ENCODE data around the gene SRP9. TPM values are rescaled to one million over a fixed set of nuclear protein-coding genes. Genes with fewer than 3 reads are reported as not detected.
A peak's percentile ranks its signal among the peaks of the same experiment; 100 is the strongest.

SRP9 gene, protein sequence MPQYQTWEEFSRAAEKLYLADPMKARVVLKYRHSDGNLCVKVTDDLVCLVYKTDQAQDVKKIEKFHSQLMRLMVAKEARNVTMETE
- 100 to 1,000 TPM; 219 to 249 TPM for total RNA-seq

DNA sequence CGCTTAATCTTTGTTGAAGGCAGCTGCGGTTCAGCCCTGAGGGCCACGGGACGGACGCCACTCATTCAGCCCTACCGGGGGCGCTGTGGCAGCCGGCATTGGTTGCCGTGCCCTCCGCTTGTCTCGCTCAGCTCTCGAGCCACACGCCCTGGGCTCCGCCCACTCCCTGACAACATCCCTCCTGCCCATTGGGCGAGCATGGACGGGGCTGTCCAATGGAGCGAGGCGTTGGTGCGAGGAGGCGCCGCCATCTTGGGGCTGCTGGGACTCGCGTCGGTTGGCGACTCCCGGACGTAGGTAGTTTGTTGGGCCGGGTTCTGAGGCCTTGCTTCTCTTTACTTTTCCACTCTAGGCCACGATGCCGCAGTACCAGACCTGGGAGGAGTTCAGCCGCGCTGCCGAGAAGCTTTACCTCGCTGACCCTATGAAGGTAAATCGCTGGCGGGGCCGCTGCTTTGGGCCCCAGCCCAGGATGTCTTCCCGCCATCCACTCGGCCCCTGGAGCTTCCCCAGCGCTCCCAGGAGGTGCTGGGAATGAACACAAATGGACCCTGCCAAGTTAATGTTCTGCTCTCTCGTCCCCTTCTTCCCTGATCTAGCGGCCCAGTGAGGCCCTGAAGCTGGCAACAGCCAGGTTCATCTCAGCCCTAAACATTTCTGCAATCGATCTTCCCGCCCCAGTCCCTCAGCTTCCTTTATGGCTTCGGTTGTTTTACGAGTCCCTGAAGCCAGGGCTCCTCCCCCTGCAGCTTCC is at the start of gene SRP9:
SRP9 (plus strand) TSS at position 244 of the 754 bp plus-strand sequence; CDS start at position 359, 115 bp downstream.
- Mint-ChIP-seq H3K9me3 (no peaks in the 10 kb centered on the region), H3K27ac (no peak within 1 kb of the TSS), H3K4me3 (no peak within 1 kb of the TSS), H3K27me3 (no peaks in the 10 kb centered on the region), H3K4me1 (peaks cover 29% of the 10 kb centered on the region), H3K36me3 (ENCODE audit: low read depth) (peaks cover 32% of the 10 kb centered on the region)
- CTCF ChIA-PET, result interaction anchor here (0.5 to 3.6 kb wide), 40 partner anchors 8 to 327 kb away, joined by 3 to 21 read pairs (median 4); partner anchors contain the start of genes PYCR2, SDE2 and TMEM63A
- DNase-seq, result peak; percentile 100
- POLR2A ChIA-PET, result interaction anchor here (0.6 to 1.6 kb wide), 8 partner anchors 9 to 309 kb away, joined by 3 to 7 read pairs (median 6); partner anchors contain the start of genes H3-3A, PYCR2 and TMEM63A

DNA sequence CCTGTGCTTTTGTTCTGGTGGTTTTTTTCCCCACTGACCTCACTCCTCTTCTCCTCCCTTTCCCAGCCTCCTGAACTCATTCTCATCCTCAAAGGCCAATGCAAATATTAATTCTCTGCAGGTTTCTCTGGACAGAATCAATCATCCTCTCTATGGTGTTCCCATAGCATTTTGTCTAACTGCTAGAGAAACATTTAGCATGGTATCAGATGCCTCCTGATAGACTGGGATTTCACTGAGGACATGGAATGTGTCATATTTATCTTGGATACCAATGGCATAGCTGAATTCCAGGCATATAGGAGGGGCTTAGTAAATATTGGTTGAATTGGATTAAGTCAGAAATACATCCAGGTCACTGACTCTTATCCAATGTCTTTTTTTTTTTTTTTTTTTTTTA is 46.1 kb upstream of the SRP9 start:
- peaks cover 2% of the 10 kb centered on the region for H3K27me3 Mint-ChIP-seq
- H3K4me3 Mint-ChIP-seq, result no peak overlapping the region

DNA sequence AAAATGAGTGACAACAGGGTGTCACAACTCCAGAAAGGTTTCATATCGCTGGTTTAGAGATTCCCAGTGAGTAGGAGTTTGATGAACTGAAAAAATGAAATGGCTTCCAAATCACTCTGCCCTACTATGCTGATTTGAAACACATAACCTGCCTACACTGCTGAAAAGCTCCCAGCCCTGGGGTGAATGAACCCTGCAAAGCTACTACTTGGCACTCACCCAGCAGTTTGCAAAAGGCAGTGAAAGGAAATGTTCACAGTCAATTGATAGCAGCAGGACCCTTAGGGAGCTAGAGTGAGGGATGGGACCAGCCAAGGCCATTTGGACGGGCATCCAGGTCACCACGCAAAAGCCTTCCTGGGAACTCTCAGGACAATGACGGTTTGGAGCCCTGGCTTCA is 44.4 kb upstream of the SRP9 start:
- H3K27me3 Mint-ChIP-seq, result peaks cover 2% of the 10 kb centered on the region
- H3K36me3 Mint-ChIP-seq (ENCODE audit: low read depth), result no peaks in the 10 kb centered on the region
- no peak overlapping the region for H3K27ac Mint-ChIP-seq
- H3K9me3 Mint-ChIP-seq, result no peaks in the 10 kb centered on the region
- no peaks in the 10 kb centered on the region for H3K4me1 Mint-ChIP-seq
- ChIA-PET POLR2A (no interaction called here), CTCF (no interaction called here)
- no peak for DNase-seq
- no peak overlapping the region for H3K4me3 Mint-ChIP-seq

More for the DNA sequence above, 46.1 kb upstream of the SRP9 start:
- no peak overlapping the region for H3K27ac Mint-ChIP-seq
- H3K4me1 Mint-ChIP-seq, result no peaks in the 10 kb centered on the region
- no peak for DNase-seq
- ChIA-PET CTCF (interaction anchor here (0.7 to 1.0 kb wide), 3 partner anchors 9 to 309 kb away, joined by 3 to 6 read pairs (median 4); no protein-coding TSS in a partner anchor), POLR2A (no interaction called here)
- no peaks in the 10 kb centered on the region for H3K36me3 Mint-ChIP-seq (ENCODE audit: low read depth)
- H3K9me3 Mint-ChIP-seq, result no peaks in the 10 kb centered on the region

DNA sequence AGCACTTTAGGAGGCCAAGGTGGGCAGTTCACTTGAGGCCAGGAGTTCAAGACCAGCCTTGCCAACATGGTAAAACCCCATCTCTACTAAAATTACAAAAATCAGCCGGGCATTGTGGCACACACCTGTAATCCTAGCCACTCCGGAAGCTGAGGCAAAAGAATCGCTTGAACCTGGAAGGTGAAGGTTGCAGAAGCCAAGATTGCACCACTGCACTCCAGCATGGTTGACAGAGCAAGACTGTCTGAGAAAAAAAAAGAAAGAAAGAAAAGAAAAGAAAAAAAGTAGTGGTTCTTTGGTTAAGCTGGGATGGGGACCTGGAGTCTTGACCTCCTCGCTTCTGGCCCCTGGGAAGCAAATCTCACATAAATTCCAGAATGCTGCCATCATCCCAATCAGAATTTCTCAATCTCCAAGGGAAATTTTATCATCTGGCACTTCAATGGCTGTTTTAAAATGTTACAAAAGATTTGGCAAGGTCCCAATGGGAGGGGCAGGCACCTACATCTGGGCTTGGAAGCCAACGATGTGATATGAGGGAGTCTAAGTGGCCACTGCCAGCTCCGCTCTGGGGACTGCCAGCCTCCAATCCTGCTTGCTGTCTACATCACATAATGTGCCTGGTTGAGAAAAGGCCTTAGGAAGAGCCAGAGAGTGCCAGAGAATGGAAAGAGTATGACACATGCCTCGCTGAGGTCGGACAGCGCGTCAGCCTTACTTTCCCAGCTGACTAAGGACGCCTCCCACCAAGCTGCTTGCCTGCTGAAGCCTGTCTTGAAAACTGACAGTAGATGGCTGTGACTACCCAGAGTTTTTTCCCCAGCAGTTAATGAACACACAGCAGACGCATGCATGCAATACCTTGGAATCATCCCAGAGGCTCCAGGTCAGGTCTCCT is 42.1 kb upstream of the SRP9 start:
- DNase-seq, result no peak
- CTCF ChIA-PET, result interaction anchor here (0.5 to 1.4 kb wide), 3 partner anchors 13 to 99 kb away, joined by 3 read pairs; partner anchors contain the start of gene SRP9
- Mint-ChIP-seq H3K27me3 (peaks cover 2% of the 10 kb centered on the region), H3K36me3 (ENCODE audit: low read depth) (no peaks in the 10 kb centered on the region), H3K4me3 (no peak overlapping the region), H3K27ac (no peak overlapping the region), H3K4me1 (no peaks in the 10 kb centered on the region), H3K9me3 (no peaks in the 10 kb centered on the region)
- POLR2A ChIA-PET, result interaction anchor here (0.6 kb wide), 1 partner anchor 103 kb away, joined by 5 read pairs; no protein-coding TSS in a partner anchor

DNA sequence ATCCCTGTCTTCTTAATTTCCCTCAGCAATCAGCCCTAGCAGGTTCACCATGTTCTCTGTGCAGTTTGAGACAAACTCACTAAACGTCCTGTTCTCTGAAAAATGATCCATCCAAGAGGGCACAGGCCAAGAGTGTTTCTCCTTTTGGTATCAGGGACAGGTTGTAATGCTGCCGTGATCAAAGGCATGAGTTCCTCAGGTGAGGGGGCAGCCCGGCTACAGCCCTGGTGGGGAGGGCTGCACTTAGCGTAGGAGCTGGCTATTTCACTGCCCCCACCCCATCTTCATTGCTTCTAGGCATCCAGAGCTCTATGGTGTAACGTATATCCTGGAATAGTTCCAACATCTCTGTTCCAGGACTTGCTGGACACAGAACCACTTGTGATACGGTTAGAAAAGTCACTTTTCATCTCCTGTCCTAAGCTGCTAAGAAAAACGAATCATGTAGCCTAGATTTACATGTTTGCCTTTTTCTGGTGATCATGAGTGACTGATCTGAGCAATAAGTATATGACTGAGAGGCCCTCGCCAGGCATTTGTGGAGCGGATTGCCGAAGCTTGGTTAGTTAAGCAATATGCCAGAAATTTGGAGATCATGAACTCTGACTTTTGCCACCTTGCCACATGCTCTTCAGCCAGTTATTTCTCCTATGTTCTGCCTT is 41.1 kb upstream of the SRP9 start:
- no peak overlapping the region for H3K4me3 Mint-ChIP-seq
- no peaks in the 10 kb centered on the region for H3K36me3 Mint-ChIP-seq (ENCODE audit: low read depth)
- H3K9me3 Mint-ChIP-seq, result no peaks in the 10 kb centered on the region
- no peaks in the 10 kb centered on the region for H3K27me3 Mint-ChIP-seq
- no peaks in the 10 kb centered on the region for H3K4me1 Mint-ChIP-seq
- CTCF ChIA-PET, result interaction anchor here (1.4 kb wide), 1 partner anchor 41 kb away, joined by 3 read pairs; the partner anchor contains the start of gene SRP9
- no peak for DNase-seq
- POLR2A ChIA-PET, result no interaction called here
- no peak overlapping the region for H3K27ac Mint-ChIP-seq

DNA sequence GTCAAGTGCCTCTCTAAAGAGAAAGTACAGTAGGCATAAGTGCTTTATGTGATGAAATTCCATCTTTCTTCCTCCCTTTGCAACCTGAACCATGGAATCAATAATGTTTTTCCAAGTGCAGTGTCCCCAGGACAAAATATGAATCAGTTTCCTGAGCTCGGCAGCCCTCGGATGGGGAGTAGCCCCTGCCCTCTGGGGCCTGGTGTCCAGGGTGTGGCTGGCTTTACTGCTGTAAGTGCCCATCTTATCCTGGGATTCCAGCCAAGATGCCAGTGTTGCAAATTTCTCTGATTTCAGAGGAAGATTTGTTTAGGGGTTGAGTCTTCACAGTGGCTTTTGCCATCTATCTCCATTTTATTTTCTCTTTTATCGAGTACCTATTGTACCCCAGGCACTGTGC is 40.5 kb upstream of the SRP9 start:
- no peak overlapping the region for H3K27ac Mint-ChIP-seq

DNA sequence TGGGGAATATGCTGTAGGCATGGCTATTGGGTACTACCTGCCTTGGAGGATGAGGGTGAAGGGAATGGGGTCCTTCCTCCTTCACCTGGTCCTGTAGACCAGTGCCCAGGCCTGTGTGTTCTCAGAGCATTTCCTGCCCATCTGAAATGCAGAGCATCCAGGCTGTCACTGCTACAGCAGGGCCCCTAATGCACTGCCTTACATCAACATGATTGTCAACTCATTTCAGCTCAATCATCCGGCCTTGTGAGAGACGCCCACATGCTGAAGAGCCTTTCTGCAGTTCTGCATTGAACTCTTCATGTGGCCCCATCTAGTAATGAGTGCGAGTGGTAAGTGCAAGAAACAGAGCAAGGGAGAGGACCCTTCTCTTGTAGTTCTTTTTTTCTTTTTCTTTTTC is 39.8 kb upstream of the SRP9 start:
- POLR2A ChIA-PET, result no interaction called here
- H3K4me3 Mint-ChIP-seq, result no peak overlapping the region
- CTCF ChIA-PET, result interaction anchor here (0.6 kb wide), 1 partner anchor 109 kb away, joined by 3 read pairs; no protein-coding TSS in a partner anchor

More for the DNA sequence above, 40.5 kb upstream of the SRP9 start:
- ChIA-PET CTCF (interaction anchor here (1.4 kb wide), 1 partner anchor 40 kb away, joined by 3 read pairs; the partner anchor contains the start of gene SRP9), POLR2A (no interaction called here)
- no peaks in the 10 kb centered on the region for H3K27me3 Mint-ChIP-seq
- no peaks in the 10 kb centered on the region for H3K36me3 Mint-ChIP-seq (ENCODE audit: low read depth)
- no peaks in the 10 kb centered on the region for H3K4me1 Mint-ChIP-seq
- no peaks in the 10 kb centered on the region for H3K9me3 Mint-ChIP-seq
- DNase-seq, result no peak
- no peak overlapping the region for H3K4me3 Mint-ChIP-seq

DNA sequence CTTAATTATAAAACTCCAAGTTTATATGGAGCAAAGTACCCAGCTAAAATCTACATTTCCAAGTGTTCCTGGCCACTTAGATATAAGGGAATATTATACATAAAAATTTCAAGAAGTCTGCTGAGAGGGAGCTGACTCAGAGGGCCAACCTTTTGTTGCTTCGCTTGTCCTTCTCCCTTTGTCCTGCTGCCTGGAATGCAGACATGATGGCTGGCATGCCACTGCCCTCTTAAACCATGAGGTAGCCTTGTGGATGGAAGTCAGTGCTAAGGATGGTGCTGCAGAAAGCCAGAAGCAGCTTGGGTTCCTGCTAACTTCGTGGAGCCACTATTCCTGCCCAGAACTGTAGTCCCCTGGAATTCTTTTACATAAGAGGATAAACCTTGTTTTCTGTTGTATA is 38.9 kb upstream of the SRP9 start:
- POLR2A ChIA-PET, result no interaction called here
- H3K4me3 Mint-ChIP-seq, result no peak overlapping the region
- H3K36me3 Mint-ChIP-seq (ENCODE audit: low read depth), result no peaks in the 10 kb centered on the region
- no peaks in the 10 kb centered on the region for H3K9me3 Mint-ChIP-seq
- H3K27me3 Mint-ChIP-seq, result no peaks in the 10 kb centered on the region
- no peak for DNase-seq
- CTCF ChIA-PET, result interaction anchor here (2.5 kb wide), 1 partner anchor 39 kb away, joined by 8 read pairs; the partner anchor contains the start of gene SRP9
- H3K27ac Mint-ChIP-seq, result no peak overlapping the region
- H3K4me1 Mint-ChIP-seq, result no peaks in the 10 kb centered on the region

More for the DNA sequence above, 39.8 kb upstream of the SRP9 start:
- Mint-ChIP-seq H3K4me1 (no peaks in the 10 kb centered on the region), H3K27ac (no peak overlapping the region), H3K9me3 (no peaks in the 10 kb centered on the region), H3K36me3 (ENCODE audit: low read depth) (no peaks in the 10 kb centered on the region), H3K27me3 (no peaks in the 10 kb centered on the region)
- DNase-seq, result no peak

DNA sequence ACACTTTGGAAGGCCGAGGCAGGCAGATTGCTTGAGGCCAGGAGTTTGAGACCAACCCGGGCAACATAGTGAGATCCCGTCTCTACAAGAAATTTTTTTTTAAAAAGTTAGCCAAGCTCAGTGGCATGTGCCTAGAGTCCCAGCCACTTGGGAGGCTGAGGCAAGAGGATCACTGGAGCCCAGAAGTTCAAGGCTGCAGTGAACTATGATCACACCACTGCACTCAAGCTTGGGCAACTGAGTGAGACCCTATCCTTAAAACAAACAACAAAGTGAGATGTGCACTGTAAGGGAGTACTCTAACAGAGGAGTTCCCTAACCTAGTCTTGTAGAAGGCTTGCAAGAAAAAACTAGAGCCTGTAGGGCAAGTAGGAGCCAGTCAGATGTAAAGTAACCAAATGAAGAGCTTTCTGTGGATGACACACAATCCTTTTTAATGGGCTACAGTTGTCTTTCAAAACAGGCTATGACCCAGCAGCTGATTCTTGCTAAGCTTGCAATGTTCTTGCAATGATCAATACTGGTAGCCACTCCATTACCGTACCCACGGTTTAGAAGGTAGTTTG is 38.0 kb upstream of the SRP9 start:
- DNase-seq, result no peak
- ChIA-PET POLR2A (no interaction called here), CTCF (interaction anchor here (0.7 to 2.5 kb wide), 2 partner anchors 9 to 38 kb away, joined by 3 to 8 read pairs; partner anchors contain the start of gene SRP9)
- H3K27ac Mint-ChIP-seq, result no peak overlapping the region
- no peaks in the 10 kb centered on the region for H3K36me3 Mint-ChIP-seq (ENCODE audit: low read depth)
- no peaks in the 10 kb centered on the region for H3K9me3 Mint-ChIP-seq
- no peaks in the 10 kb centered on the region for H3K27me3 Mint-ChIP-seq
- no peak overlapping the region for H3K4me3 Mint-ChIP-seq
- H3K4me1 Mint-ChIP-seq, result no peaks in the 10 kb centered on the region

DNA sequence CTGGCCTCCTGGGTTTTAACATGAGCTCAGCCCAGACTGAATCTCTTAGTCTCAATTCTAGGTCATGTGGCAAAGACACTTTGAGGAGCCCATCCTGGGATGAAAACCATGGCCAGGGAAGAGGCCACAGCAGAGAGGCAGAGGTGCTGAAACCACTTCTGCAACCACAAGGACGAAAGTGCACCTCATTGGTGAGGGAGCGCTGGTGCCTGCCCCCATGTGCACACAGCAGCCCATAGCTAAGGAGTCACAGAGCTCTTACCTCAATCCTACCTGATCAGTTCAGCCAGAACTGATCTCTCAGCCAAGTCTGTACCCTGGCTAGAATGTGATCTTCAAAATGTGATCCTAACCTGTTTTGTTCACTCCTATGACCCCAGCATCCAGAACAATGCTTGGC is 32.9 kb upstream of the SRP9 start:
- CTCF ChIA-PET, result no interaction called here

DNA sequence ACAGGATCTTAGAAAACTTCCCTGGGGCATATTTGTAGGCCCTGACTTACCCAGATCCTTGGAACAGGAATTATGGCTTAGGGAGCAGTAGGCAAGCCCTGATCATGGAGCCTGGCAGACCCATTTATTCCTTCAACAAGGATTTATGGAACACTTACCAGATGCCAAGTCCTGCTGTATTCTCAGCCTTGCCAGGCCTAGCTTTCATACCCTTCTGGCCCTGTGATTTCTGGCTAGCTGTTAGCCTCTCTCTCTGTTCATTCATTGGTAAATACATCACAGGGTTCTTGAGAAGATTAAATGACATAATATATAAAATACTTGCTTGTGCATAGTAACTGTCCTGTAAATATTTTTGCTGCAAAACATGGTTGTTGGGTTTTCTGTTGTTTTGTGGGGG is 32.4 kb upstream of the SRP9 start:
- Mint-ChIP-seq H3K36me3 (ENCODE audit: low read depth) (no peaks in the 10 kb centered on the region), H3K9me3 (no peaks in the 10 kb centered on the region), H3K4me3 (no peak overlapping the region), H3K27me3 (no peaks in the 10 kb centered on the region), H3K27ac (no peak overlapping the region), H3K4me1 (no peaks in the 10 kb centered on the region)
- DNase-seq, result no peak
- ChIA-PET POLR2A (no interaction called here), CTCF (interaction anchor here (0.6 to 0.8 kb wide), 2 partner anchors 12 to 176 kb away, joined by 3 read pairs; no protein-coding TSS in a partner anchor)

More for the DNA sequence above, 32.9 kb upstream of the SRP9 start:
- Mint-ChIP-seq H3K36me3 (ENCODE audit: low read depth) (no peaks in the 10 kb centered on the region), H3K4me1 (no peaks in the 10 kb centered on the region), H3K9me3 (no peaks in the 10 kb centered on the region), H3K27ac (no peak overlapping the region), H3K27me3 (no peaks in the 10 kb centered on the region), H3K4me3 (no peak overlapping the region)
- POLR2A ChIA-PET, result no interaction called here
- DNase-seq, result no peak
